B cell (primary cell): ENCODE results near the gene MBP.

Experiments used
- EZH2 ChIP-seq: IDR thresholded peaks from 2 replicates; pipeline ENCODE4 v1.6.1; 2012; ENCODE audit warnings: borderline replicate concordance, low read depth, mild to moderate bottlenecking, moderate library complexity, low read length; ENCODE audit not compliant: insufficient read depth, poor library complexity, severe bottlenecking
- TF ChIP-seq, protein P1 (sequence below): fragments of 200-600 bp; IDR thresholded peaks from one replicate; pipeline ENCODE4 v1.8.0; 2022; ENCODE audit warnings: antibody characterized with exemption, mild to moderate bottlenecking

GRCh38 chr18:77005651-77006195 is 126.9 kb downstream of the MBP start:
- TF ChIP-seq, protein P1, sequence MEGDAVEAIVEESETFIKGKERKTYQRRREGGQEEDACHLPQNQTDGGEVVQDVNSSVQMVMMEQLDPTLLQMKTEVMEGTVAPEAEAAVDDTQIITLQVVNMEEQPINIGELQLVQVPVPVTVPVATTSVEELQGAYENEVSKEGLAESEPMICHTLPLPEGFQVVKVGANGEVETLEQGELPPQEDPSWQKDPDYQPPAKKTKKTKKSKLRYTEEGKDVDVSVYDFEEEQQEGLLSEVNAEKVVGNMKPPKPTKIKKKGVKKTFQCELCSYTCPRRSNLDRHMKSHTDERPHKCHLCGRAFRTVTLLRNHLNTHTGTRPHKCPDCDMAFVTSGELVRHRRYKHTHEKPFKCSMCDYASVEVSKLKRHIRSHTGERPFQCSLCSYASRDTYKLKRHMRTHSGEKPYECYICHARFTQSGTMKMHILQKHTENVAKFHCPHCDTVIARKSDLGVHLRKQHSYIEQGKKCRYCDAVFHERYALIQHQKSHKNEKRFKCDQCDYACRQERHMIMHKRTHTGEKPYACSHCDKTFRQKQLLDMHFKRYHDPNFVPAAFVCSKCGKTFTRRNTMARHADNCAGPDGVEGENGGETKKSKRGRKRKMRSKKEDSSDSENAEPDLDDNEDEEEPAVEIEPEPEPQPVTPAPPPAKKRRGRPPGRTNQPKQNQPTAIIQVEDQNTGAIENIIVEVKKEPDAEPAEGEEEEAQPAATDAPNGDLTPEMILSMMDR: no peak
- TF ChIP-seq EZH2: no peak
